Stimulated activated CD4-positive, alpha-beta T cell treated with anti-CD3 and anti-CD28 coated beads, Interleukin-1b, Interleukin-23, amount 100 ng/mL, for 1 hour (primary cell): ENCODE results near the gene KLHL15.
"Not testable (repeated sequence)": the region's sequence is repeated elsewhere in the genome, so short reads cannot be mapped to it uniquely, and the experiment has no call there.

Experiments
- DNase-seq, 2 donors: peaks; one replicate each; pipeline ENCODE4 v3.0.0-alpha.2; 2020; ENCODE audit warnings: low read depth in 2 of 2

The KLHL15 gene

DNA sequence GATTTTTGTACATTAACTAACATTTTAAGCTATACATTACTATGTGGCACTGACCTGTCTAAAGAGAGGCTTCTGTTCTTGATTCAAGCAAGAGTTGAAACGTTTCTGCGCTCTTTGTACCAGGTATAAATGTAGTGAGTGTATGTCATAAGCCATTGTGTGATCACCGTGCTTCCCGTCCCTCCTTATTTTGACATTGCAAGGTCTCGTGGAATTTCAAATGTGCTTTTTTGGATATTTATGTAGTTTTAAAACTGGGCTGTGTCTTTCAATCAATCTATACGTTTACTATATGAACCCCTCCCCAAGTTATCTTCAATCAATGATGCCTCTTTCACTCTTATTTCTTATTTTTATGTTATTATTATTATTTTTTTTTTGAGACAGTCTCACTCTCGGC lies at the start of gene KLHL15:
KLHL15 (minus strand) TSS at position 101 of the 400 bp plus-strand sequence. CDS start 20,493 bp downstream, outside the sequence.
- no peak for DNase-seq

DNA sequence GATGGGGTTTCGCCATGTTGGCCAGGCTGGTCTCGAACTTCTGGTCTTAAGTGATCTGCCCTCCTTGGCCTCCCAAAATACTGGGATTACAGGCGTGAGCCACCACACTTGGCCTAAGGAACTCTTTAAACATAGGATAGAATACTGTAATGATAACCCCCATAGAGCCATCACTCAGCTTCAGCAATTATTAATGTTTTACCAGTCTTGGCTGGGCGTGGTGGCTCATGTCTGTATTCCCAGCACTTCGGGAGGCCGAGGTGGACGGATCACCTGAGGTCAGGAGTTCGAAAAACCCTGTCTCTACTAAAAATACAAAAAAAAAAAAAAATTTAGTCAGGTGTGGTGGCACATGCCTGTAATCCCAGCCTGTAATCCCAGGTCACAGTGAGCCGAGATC lies 42.9 kb upstream of the KLHL15 start:
- no peak for DNase-seq

DNA sequence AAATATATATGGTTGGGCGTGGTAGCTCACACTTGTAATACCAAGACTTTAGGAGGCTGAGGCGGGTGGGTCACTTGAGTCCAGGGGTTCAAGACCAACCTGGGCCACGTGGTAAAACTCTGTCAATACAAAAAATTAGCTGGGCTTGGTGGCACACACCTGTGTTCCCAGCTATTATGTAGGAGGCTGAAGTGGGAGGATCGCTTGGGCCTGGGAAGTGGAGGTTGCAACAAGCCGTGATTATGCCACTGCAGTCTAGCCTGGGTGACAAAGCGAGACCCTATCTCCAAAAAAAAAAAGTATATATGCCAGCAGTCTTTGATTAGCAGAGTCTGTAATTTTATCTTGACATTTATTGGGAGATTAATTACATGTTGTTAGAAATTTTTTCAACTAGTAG lies 36.5 kb upstream of the KLHL15 start:
- no peak for DNase-seq

DNA sequence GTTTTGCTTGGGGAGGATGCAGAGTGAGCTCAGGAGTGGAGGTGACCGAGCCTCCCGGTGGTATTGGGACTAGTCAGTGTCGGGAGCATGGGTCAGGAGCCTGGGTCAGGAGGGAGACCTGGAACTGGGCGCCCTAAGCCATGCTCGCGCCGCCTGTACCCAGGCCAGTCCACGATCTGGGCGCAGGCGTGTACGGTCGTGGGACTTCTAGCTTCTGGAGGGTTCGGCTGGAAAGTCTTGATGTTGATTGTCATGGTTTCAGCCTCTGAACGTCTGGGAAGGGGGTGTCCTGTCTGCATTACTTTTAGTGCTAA lies 28.0 kb upstream of the KLHL15 start:
- DNase-seq: no peak

GRCh38 chrX:24054182-24055042 lies 27.4 kb upstream of the KLHL15 start, which contains the start of gene EIF2S3:
Gene EIF2S3 (plus strand): TSS chrX:24054956. CDS start chrX:24054969, 13 bp downstream.
- DNase-seq: peak; percentile 56 to 62

DNA sequence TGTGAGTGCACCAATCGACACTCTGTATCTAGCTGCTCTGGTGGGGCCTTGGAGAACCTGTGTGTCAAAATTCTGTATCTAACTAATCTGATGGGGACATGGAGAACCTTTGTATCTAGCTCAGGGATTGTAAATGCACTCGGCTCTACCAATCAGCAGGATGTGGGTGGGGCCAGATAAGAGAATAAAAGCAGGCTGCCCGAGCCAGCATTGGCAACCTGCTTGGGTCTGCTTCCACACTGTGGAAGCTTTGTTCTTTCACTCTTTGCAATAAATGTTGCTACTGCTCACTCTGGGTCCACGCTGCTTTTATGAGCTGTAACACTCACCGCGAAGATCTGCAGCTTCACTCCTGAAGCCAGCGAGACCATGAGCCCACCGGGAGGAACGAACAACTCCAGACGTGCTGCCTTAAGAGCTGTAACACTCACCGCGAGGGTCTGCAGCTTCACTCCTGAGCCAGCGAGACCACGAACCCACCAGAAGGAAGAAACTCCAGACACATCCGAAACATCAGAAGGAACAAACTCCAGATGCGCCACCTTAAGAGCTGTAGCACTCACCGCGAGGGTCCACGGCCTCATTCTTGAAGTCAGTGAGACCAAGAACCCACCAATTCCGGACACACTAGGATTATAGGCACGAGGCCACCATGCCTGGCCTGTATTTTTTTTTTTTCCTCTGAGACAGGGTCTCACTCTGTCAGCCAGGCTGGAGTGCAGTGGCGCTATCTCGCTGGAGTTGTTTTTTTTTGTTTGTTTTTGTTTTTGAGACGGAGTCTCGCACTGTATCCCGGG lies 23.7 kb upstream of the KLHL15 start:
- not testable (repeated sequence) for DNase-seq

GRCh38 chrX:24049643-24050042 lies 22.7 kb upstream of the KLHL15 start:
- DNase-seq: not testable (repeated sequence)

GRCh38 chrX:24046060-24046459 lies 19.1 kb upstream of the KLHL15 start:
- DNase-seq: not testable (repeated sequence)

DNA sequence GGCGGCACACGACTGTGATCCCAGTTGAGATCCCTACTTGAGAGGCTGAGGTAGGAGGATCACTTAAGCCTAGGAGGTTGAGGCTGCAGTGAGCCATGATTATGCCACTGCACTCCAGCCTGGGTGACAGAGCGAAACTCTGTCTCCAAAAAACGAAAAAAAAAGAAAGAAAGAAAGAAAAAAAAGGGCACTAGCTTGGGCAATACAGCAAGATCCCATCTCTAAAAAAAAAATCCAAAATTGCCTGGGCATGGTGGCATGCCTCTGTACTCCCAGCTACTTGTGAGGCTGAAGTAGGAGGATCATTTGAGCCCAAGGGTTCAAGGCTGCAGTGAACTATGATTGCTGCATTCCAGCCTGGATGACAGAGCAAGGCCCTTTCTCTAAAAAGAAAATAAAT lies 10.7 kb upstream of the KLHL15 start:
- DNase-seq: no peak

DNA sequence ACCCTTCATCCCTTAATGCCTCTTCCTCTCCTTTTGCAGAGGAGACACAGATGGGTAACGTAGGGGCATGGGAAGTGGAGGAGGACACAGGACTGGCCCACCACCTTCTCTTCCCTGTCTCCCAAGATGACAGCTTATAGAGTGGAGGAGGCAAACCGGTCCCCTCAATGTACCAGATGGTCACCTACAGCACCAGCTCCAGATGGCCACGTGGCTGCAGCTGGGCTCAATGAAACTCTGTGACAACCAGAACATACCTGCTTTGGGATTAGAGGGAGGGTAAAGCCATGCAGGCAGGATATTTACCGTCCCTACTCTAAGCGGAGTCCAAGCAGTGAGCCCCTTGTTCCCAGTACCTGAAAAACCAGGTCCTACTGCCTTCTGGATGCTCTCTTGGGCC lies 7.5 kb upstream of the KLHL15 start:
- DNase-seq: no peak

GRCh38 chrX:24030597-24030996 lies 3.6 kb upstream of the KLHL15 start:
- no peak for DNase-seq

DNA sequence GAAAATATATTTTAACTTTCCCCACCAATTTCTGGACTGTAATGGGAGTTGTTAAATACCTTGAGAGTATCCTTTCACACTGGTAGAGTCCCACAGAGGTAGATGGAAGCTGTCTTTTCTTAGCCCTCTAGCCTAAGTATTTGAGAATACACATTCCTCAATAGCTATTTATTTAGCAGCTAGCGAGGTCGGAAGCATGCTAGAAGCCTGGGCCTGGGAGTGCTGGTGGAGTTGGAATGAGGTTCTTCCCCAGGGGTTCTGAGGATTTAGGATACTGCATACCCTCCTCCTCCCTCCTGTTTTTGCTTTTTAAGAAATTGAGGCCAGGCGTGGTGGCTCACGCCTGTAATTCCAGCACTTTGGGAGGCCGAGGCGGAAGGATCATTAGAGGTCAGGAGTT lies 999 bp upstream of the KLHL15 start:
- no peak for DNase-seq

- no peak for DNase-seq
Measured at GRCh38 chrX:24026432-24026831, 554 bp downstream of the KLHL15 start.

DNA sequence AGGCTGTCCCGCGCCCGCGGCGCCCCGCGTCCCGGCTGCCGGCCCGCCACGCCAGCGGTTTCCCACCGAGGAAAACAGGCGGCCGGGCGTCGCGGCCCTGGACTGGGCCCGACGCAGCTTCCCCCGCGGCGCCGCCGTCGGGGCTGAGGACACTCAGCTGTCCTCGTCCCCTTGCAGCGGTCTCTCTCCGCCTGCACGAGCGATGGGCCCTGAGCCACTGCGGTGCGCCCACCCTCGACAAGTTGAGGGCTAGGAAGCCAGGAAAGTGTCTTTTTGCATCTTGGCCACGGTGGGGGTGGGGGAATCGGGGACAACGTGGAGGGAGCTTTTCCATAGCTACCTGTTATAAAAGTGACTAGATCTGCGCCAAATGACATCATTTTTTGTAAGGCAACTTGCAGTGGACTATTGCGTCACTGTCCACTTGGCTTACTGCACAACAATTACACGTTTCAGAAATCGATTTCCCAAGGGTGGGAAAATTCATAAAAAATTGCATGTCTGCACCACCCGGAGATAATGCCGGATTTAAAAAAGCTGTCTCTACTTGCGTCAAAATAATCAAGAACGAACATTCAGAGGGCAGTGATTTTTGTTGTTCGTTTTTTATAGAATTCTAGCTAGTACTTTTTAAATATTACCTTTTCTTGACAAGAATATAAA lies 1.1 kb downstream of the KLHL15 start:
- DNase-seq: peak in 1 of 2 donors; percentile 3

GRCh38 chrX:24024819-24025740 lies 1.9 kb downstream of the KLHL15 start:
- DNase-seq: peak; percentile 57 to 61

DNA sequence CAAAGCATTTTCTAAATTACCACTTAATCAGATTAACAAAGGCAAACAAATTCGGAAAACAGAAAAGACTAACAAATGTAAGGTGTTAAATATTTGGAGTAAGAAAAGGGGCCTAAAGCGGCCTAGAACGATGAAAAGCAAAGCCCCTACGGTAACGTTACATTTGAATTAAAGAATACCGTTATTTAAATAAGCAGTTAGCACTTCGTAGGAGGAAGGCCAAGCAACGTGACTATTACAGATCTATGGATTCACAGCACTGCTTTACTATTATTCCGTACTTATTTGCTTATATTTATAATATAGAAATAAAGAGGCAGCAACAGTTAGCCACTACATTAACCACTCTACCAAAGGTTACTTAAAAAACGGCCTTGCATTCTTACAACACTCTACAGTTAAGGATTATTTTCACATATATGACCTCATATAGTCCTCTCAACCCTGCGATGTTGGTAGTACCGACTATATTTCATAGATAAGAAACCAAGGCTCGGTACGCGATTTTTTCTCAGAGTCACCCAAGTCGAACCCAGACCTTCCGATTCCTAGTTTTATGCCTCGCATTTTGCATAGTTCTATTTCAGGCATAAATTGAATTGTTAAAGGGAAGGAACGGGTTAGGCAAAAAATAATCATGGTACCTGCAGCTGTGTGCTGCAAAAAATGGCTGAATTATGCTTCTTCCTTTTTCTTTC lies 2.9 kb downstream of the KLHL15 start:
- no peak for DNase-seq

GRCh38 chrX:24023544-24023943 lies 3.4 kb downstream of the KLHL15 start:
- no peak for DNase-seq

DNA sequence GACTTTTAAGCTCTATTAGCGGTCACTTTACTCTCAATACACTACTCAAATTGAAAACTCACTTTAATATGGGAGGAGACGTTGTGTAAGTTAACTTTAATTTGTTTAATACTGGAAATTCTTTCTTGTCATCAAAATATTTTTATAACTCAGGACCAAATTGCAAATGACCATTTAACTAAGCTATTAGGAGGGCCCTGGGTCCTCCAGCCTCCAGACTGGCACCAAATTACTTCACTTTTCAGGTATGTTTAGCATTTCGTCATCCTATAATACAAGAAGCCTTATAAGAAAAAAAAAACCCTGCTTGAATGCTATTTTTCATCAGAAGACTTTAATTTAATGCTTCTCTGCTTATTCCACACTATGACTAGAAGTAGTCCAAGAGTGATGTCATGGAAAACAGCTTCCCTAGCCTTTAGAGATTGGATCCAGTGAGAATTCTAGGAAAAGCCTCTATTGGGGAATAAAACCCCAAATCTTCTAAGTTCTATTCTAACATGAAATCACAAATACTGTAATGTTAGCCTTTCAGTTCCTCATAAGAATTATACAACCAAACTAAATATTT lies 6.6 kb downstream of the KLHL15 start:
- no peak for DNase-seq

DNA sequence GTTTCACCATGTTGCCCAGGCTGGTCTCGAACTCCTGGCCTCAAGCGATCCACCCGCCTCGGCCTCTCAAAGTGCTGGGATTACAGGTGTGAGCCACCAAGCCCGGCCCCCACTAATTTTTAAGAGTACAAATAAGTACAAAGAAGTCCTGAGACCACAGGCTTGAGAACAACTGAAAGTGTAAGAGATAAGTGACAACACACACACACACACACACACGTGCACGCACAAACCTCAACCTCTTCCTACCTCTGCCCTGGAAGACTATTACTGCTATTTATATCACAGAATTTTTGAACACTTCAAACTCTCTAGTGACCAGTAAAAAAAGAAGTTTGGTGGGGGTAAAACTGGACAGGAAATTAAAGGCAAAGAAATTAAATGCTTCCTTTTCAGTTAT lies 7.5 kb downstream of the KLHL15 start:
- no peak for DNase-seq

DNA sequence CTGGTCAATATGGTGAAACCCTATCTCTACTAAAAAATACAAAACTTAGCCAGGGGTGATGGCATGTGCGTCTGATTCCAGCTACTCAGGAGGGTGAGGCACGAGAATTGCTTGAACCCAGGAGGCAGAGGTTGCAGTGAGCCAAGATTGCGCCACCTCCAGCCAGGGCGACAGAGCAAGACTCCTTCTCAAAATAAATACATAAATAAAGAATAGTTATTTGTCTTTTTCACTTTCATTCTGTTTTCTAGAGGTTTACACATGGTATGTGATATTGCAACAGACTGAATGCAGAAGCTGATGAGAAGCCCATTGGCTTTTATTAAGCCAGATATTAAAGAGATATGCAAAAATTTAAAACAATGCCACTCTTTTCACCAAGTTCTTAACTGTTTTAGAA lies 8.2 kb downstream of the KLHL15 start:
- no peak for DNase-seq
